A549 (cell line): ENCODE measurements around the gene USP3. TPM values are rescaled to one million over a fixed set of nuclear protein-coding genes. Genes with fewer than 3 reads are reported as not detected.

ENCODE experiments used
- ATAC-seq, 2 experiments: fragments of 200-7000 bp in 1 of 2; fragments of >200 bp in 1 of 2; cut with Nextera tagmentation in 1 of 2; cut with Tn5 transposase in 1 of 2; 3 replicates each; pipeline versions ENCODE4 v1.8.0 to v1.9.1; 2018 to 2020; ENCODE audit warnings: mild to moderate bottlenecking in 1 of 2, moderate library complexity in 1 of 2
- CTCF ChIA-PET: fragments of 300-600 bp; sonication (Branson Sonifier 250); formaldehyde crosslinking; extraction: SDS; loops from one replicate; lab custom pipeline; 2021; ENCODE audit warnings: antibody characterized with exemption, inconsistent platforms; lab: Yijun Ruan, JAX
- POLR2A ChIA-PET: fragments of 350-600 bp; formaldehyde crosslinking; extraction: SDS; loops from one replicate; lab custom pipeline; 2021; ENCODE audit warnings: antibody characterized with exemption, inconsistent platforms; lab: Yijun Ruan, JAX
- DNase-seq, 2 experiments: peaks; one replicate each; pipeline versions ENCODE4 v3.0.0 to v3.0.0-alpha.2; 2011 to 2016; ENCODE audit warnings: low read depth in 1 of 2, low spot score in 1 of 2
- FAIRE-seq: peaks from 2 replicates; lab custom pipeline; 2011; peaks lifted over from hg19 to GRCh38; lab: Jason Lieb, UNC
- H3K27ac ChIP-seq, 2 experiments: fragments of >200 bp; sonication (Bioruptor Twin); formaldehyde crosslinking; 3 replicates each; pipeline ENCODE4 v1.5.1; 2016 to 2017
- H3K4me1 ChIP-seq: fragments of >200 bp; sonication (Bioruptor Twin); formaldehyde crosslinking; 3 replicates; pipeline ENCODE4 v1.6.1; 2016
- H3K4me2 ChIP-seq: fragments of >200 bp; sonication (Bioruptor Twin); formaldehyde crosslinking; 3 replicates; pipeline ENCODE4 v1.6.1; 2016
- H3K4me3 ChIP-seq: fragments of >200 bp; sonication (Bioruptor Twin); formaldehyde crosslinking; 3 replicates; pipeline ENCODE4 v1.5.1; 2016
- H3K9me3 ChIP-seq: fragments of >200 bp; sonication (Bioruptor Twin); formaldehyde crosslinking; 3 replicates; pipeline ENCODE4 v1.6.1; 2016
- EHMT2 ChIP-seq: fragments of 200-600 bp; sonication (generic); IDR thresholded peaks from 2 replicates; pipeline ENCODE4 v1.6.1; 2016; ENCODE audit warnings: antibody characterized with exemption, low read depth, mild to moderate bottlenecking, moderate library complexity
- EP300 ChIP-seq, 2 experiments: fragments of >200 bp; sonication (Bioruptor Twin); formaldehyde crosslinking; IDR thresholded peaks; 2 replicates in 1 of 2; 3 replicates in 1 of 2; pipeline ENCODE4 v1.6.1; 2016 to 2017
- FOXS1 ChIP-seq: fragments of 250-450 bp; sonication (Bioruptor Pico); IDR thresholded peaks from 2 replicates; pipeline ENCODE4 v1.5.0; 2020; ENCODE audit warnings: mild to moderate bottlenecking, moderate library complexity
- HEYL ChIP-seq: fragments of 250-450 bp; sonication (Bioruptor Pico); IDR thresholded peaks from 2 replicates; pipeline ENCODE4 v1.8.0; 2021; ENCODE audit warnings: mild to moderate bottlenecking, moderate library complexity
- HOXA7 ChIP-seq: fragments of 250-450 bp; sonication (Bioruptor Pico); IDR thresholded peaks from 2 replicates; pipeline ENCODE4 v1.5.0; 2020; ENCODE audit warnings: mild to moderate bottlenecking, moderate library complexity
- KDM5A ChIP-seq: fragments of 200-600 bp; sonication (generic); IDR thresholded peaks from 2 replicates; pipeline ENCODE4 v1.6.1; 2016; ENCODE audit warnings: antibody characterized with exemption, mild to moderate bottlenecking
- MYC ChIP-seq: IDR thresholded peaks from 2 replicates; pipeline ENCODE4 v1.6.1; 2012; ENCODE audit warnings: mild to moderate bottlenecking, inconsistent platforms, low read length, improper control_type of control experiment, borderline replicate concordance
- NFE2L2 ChIP-seq: fragments of 150-350 bp; conservative IDR thresholded peaks from 2 replicates; pipeline ENCODE4 v1.6.1; 2014; ENCODE audit warnings: low read length
- NR3C1 ChIP-seq: fragments of >200 bp; sonication (Bioruptor Twin); formaldehyde crosslinking; IDR thresholded peaks from 3 replicates; pipeline ENCODE4 v1.6.1; 2017
- POLR2A ChIP-seq: IDR thresholded peaks from 2 replicates; pipeline ENCODE4 v1.6.1; 2012; ENCODE audit warnings: mild to moderate bottlenecking, low read length
- RAD21 ChIP-seq, 2 experiments: fragments of >200 bp in 1 of 2; sonication (Bioruptor Twin) in 1 of 2; formaldehyde crosslinking in 1 of 2; IDR thresholded peaks in 1 of 2; conservative IDR thresholded peaks in 1 of 2; 2 replicates in 1 of 2; 3 replicates in 1 of 2; pipeline ENCODE4 v1.6.1; 2012 to 2018; ENCODE audit warnings: inconsistent platforms in 1 of 2
- RARB ChIP-seq: fragments of 250-450 bp; sonication (Bioruptor Pico); IDR thresholded peaks from 2 replicates; pipeline ENCODE4 v1.8.0; 2021; ENCODE audit warnings: mild to moderate bottlenecking, moderate library complexity
- RCOR1 ChIP-seq: fragments of 150-350 bp; IDR thresholded peaks from 2 replicates; pipeline ENCODE4 v1.6.1; 2014; ENCODE audit warnings: antibody characterized with exemption, low read length, low read depth
- SMC3 ChIP-seq: fragments of >200 bp; sonication (Bioruptor Twin); formaldehyde crosslinking; IDR thresholded peaks from 3 replicates; pipeline ENCODE4 v1.6.1; 2018; ENCODE audit warnings: inconsistent platforms
- WGBS: methylation state at CpG from one replicate; pipeline ENCODE4 v1.1.6; 2017; ENCODE audit errors: missing lambda C conversion rate; 5-methylcytosine and 5-hydroxymethylcytosine counted together
- polyA plus RNA-seq, 4 experiments: library from polyadenylated mRNA; depleted of rRNA in 3 of 4; stranded (reverse); fragments of >200 nt; fragmentation: RNase III in 1 of 4; extraction: RNeasy Plus Mini Kit Qiagen cat#74134 plus additional on column Dnase treatment in 1 of 4; gene quantifications; 2 replicates in 3 of 4; 3 replicates in 1 of 4; pipeline ENCODE4 v1.2.3, GENCODE V29; 2011 to 2017
- TF ChIP-seq, protein P1 (sequence below): fragments of 450-650 bp; IDR thresholded peaks from 2 replicates; pipeline ENCODE4 v1.6.1; 2014; ENCODE audit warnings: antibody characterized with exemption
- TF ChIP-seq, protein P2 (sequence below): fragments of 250-450 bp; sonication (Bioruptor Pico); IDR thresholded peaks from 2 replicates; pipeline ENCODE4 v1.5.0; 2020; ENCODE audit warnings: low read depth, mild to moderate bottlenecking, moderate library complexity
- TF ChIP-seq, protein P3 (sequence below): fragments of >200 bp; sonication (Bioruptor Twin); formaldehyde crosslinking; IDR thresholded peaks from 3 replicates; pipeline ENCODE4 v1.5.1; 2016

USP3 gene
- polyA plus RNA-seq, 2 of the 4 experiments (the other 2 are of a cell fraction) = 41.8 to 99.1 TPM

DNA sequence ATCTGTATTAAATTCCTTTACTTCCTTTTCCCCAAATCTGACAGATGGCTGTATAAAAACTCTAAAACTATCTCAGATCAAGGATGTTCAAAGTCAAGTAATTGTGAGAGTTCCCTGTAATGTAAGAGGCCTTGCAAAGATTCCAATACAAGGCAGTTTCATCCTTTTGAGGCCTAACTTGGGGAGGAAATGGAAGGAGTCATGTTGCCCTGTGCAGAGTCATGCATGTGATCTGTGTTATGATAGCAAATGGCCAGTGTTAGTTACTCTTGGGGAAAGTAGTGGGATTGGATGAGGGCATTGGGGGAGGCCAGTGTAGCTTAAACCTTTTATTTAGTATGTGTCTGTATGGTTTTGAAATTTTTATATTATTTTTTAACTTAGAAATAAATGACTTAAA, 69.1 kb downstream of the USP3 start:
- no peak for ATAC-seq
- TF ChIP-seq MYC (no peak), NR3C1 (no peak), EP300 (IDR thresholded peaks at IDR 0.05) (no peak), HEYL (CRISPR knock-in tag) (no peak), HOXA7 (CRISPR knock-in tag) (no peak)
- TF ChIP-seq, protein P1, sequence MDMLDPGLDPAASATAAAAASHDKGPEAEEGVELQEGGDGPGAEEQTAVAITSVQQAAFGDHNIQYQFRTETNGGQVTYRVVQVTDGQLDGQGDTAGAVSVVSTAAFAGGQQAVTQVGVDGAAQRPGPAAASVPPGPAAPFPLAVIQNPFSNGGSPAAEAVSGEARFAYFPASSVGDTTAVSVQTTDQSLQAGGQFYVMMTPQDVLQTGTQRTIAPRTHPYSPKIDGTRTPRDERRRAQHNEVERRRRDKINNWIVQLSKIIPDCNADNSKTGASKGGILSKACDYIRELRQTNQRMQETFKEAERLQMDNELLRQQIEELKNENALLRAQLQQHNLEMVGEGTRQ = no peak
- no peak for DNase-seq
- FAIRE-seq = peak; percentile 39
- H3K4me2 ChIP-seq = no peak overlapping the region
- CTCF ChIA-PET = interaction anchor here (1.2 to 2.6 kb wide), 3 partner anchors 13 to 107 kb away, joined by 3 to 7 read pairs (median 4); no protein-coding TSS in a partner anchor
- no peaks in the 10 kb centered on the region for H3K4me1 ChIP-seq
- no peaks in the 10 kb centered on the region for H3K9me3 ChIP-seq
- H3K27ac ChIP-seq = no peak overlapping the region
- POLR2A ChIA-PET = no interaction called here
- no peak overlapping the region for H3K4me3 ChIP-seq

DNA sequence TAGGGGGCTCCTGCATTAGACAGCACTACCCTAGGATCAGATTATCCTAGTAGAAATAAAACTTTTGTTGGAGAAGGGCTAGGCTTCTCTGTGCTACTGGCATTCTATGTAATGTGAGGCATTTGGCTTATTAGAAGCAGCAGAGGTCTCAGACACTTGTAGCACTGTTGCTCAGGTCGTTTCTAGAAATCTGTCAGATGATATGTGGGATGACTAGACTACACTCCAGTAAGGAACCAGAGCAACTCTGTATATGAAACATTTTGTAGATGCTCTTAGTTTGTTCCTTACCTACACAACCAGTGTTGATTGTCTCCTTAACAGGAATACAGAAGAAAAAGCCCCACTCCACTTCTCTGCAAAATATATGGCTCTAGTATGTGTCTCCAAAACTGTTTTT, 70.9 kb downstream of the USP3 start:
- Histone ChIP-seq H3K9me3 (no peaks in the 10 kb centered on the region), H3K4me3 (no peak overlapping the region), H3K4me1 (no peaks in the 10 kb centered on the region), H3K4me2 (no peak overlapping the region), H3K27ac (no peak overlapping the region)
- no peak for FAIRE-seq
- POLR2A ChIA-PET = no interaction called here
- TF ChIP-seq, protein P2, sequence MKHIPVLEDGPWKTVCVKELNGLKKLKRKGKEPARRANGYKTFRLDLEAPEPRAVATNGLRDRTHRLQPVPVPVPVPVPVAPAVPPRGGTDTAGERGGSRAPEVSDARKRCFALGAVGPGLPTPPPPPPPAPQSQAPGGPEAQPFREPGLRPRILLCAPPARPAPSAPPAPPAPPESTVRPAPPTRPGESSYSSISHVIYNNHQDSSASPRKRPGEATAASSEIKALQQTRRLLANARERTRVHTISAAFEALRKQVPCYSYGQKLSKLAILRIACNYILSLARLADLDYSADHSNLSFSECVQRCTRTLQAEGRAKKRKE (CRISPR knock-in tag) = no peak
- no peak for TF ChIP-seq EHMT2
- TF ChIP-seq KDM5A = no peak
- no peak for TF ChIP-seq NFE2L2
- no peak for TF ChIP-seq SMC3
- TF ChIP-seq, protein P3, sequence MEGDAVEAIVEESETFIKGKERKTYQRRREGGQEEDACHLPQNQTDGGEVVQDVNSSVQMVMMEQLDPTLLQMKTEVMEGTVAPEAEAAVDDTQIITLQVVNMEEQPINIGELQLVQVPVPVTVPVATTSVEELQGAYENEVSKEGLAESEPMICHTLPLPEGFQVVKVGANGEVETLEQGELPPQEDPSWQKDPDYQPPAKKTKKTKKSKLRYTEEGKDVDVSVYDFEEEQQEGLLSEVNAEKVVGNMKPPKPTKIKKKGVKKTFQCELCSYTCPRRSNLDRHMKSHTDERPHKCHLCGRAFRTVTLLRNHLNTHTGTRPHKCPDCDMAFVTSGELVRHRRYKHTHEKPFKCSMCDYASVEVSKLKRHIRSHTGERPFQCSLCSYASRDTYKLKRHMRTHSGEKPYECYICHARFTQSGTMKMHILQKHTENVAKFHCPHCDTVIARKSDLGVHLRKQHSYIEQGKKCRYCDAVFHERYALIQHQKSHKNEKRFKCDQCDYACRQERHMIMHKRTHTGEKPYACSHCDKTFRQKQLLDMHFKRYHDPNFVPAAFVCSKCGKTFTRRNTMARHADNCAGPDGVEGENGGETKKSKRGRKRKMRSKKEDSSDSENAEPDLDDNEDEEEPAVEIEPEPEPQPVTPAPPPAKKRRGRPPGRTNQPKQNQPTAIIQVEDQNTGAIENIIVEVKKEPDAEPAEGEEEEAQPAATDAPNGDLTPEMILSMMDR = no peak
- TF ChIP-seq FOXS1 (CRISPR knock-in tag) = no peak
- TF ChIP-seq, protein P1 = no peak
- TF ChIP-seq POLR2A = no peak
- TF ChIP-seq RARB (CRISPR knock-in tag) = no peak
- no peak for TF ChIP-seq RCOR1
- 53% methylated on average over 1 of the region's 1 CpG for WGBS
- DNase-seq = no peak
- no peak; a peak in 1 of 6 replicates for ATAC-seq
- CTCF ChIA-PET = interaction anchor here (1.2 to 1.5 kb wide), 3 partner anchors 22 to 109 kb away, joined by 3 to 4 read pairs (median 3); no protein-coding TSS in a partner anchor

DNA sequence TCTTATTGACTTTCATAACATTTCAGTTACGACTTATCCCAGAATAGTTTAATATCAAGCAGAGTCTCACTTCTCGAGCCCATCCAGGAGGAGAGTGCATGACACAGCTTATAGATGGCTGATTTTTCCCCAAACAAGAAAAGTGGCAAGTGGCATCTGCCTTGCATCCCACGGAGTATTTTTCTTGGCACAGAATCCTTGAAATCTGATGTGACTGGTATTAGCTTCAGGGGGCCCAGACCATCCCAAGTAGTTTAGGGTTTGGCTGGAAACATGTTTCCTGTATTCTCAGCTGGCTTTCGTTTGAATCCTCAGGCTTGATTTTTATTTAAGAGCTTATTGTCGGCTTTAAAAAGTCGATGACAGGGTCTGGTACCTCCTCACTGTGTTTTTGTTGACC, 72.0 kb downstream of the USP3 start:
- Histone ChIP-seq H3K9me3 (no peaks in the 10 kb centered on the region), H3K4me2 (no peak overlapping the region), H3K4me1 (no peaks in the 10 kb centered on the region), H3K27ac (no peak overlapping the region), H3K4me3 (no peak overlapping the region)
- FAIRE-seq = peak; percentile 73
- no peak for ATAC-seq
- no peak for DNase-seq
- CTCF ChIA-PET = interaction anchor here (1.5 to 7.8 kb wide), 4 partner anchors 23 to 110 kb away, joined by 3 to 53 read pairs (median 8); partner anchors contain the start of gene FBXL22
- TF ChIP-seq HOXA7 (CRISPR knock-in tag) = no peak
- TF ChIP-seq EP300 (IDR thresholded peaks at IDR 0.05) = no peak
- no peak for TF ChIP-seq RAD21 (conservative IDR thresholded peaks at IDR 0.05 in 1 of 2, IDR thresholded peaks at IDR 0.05 in 1 of 2)
- POLR2A ChIA-PET = no interaction called here
- WGBS = 86% methylated on average over 6 of the region's 6 CpGs
